GM08714 (cell line): ENCODE results near the gene ALLC.
"Not testable (repeated sequence)": the region's sequence is repeated elsewhere in the genome, so short reads cannot be mapped to it uniquely, and the experiment has no call there.

ENCODE experiments used
- H3K4me3 ChIP-seq: fragments of 200-500 bp; sonication (Bioruptor generic); 2 replicates; pipeline ENCODE4 v1.5.1; 2014; ENCODE audit warnings: mild to moderate bottlenecking, low read length, inconsistent platforms
- ZNF274 ChIP-seq: IDR thresholded peaks from 2 replicates; pipeline ENCODE4 v1.6.1; 2012; ENCODE audit warnings: mild to moderate bottlenecking, low read depth, low read length

ALLC gene

GRCh38 chr2:3657881-3658280 lies at the start of gene ALLC:
Gene ALLC (plus strand): TSS chr2:3658200. CDS start chr2:3671158, 12,958 bp downstream.
- TF ChIP-seq ZNF274, result no peak

DNA sequence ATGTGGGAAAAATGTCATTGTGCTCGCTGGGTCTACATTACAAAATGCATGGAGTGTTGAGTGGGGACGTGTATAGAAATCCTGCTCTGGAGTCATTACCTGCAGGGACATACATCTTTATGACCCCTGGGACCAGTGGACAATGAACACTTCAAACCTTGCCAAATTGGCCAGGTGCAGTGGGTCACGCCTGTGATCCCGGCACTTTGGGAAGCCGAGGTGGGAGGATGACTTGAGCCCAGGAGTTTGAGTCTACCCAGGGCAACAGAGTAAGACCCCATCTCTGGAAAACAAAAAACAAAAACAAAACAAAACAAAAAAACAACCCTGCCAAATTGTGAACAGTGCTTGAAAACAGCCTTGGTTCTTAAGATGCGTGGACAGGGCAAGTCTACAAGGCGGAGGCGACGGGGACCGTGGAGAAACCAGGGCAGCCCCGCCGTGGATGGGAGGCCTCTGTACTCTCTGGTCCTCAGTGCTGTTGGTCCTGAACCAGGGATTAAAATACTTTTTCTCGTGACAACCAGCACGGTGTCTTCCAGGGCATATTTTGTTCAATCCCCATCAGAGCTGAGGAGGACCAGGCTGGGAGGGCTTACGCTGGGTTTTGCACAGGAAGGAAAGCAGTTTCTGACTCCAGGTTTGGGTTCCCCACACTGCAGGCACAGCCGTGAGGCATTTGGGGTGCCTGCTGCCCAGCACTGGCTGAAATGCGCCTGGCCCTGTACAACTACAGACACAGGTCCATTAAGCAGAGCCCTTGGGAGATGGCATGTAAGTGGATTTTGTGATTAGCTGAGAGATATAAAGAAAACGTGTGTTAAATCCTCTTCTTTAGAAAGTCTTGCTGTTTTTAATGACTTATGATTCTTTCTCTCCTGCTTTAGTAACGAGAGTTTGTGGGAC lies 49.4 kb upstream of the ALLC start:
- no peak overlapping the region for H3K4me3 ChIP-seq
- TF ChIP-seq ZNF274, result no peak

More at GRCh38 chr2:3657881-3658280, at the start of gene ALLC:
- H3K4me3 ChIP-seq, result no peak within 1 kb of the TSS

- H3K4me3 ChIP-seq, result not testable (repeated sequence)
These were observed 48.7 kb upstream of the ALLC start for GRCh38 chr2:3609279-3609673.

DNA sequence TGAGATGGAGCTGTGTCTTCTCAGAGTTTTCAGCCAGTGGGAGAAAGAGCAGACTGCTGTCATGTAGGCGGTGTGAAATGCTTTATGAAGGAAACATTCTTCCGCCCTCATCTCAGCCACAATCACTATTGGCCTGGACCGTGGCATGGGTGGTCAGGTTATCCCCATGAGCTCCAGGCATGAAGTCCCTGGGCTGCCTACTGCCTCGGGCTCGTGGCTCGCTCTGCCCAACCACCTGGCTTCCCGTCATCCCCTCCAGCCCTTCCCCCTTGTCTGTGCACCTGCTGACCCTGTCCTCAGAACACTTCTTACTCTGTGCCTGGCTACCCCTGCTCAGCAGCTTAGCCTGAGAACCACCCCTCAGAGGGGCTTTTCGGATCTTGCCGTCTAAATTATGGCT lies 47.6 kb upstream of the ALLC start:
- no peak for TF ChIP-seq ZNF274
- no peak overlapping the region for H3K4me3 ChIP-seq

DNA sequence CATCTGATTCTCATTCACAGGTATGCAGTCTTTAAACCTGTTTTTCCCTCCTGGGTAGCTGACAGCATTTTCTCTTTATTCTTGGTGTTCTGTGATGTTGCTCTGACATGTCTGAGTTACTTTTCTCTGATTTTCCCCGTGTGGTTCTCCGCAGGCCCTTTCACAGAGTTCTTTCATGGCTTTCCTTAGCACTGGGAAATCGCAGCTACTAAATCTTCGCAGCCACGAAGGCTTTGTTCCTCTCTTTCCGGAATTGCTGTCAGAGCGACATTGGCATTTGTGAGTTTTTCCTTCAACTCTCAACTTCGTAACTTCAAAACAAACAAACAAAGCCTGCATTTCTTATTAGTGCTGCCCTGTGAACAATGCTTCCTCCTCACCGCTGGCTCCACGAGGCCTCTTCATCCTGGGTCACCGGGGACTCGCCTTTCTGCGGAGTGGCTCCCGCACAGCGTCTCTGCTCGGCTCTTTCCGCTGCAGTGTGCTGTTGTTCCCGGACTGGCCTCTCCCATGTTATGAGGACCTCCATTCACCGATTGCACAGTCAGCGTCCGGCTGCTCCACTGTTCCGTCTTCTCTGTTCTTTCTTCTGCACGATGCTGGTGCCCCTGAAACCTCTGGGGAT lies 47.0 kb upstream of the ALLC start:
- H3K4me3 ChIP-seq, result no peak overlapping the region
- TF ChIP-seq ZNF274, result no peak

DNA sequence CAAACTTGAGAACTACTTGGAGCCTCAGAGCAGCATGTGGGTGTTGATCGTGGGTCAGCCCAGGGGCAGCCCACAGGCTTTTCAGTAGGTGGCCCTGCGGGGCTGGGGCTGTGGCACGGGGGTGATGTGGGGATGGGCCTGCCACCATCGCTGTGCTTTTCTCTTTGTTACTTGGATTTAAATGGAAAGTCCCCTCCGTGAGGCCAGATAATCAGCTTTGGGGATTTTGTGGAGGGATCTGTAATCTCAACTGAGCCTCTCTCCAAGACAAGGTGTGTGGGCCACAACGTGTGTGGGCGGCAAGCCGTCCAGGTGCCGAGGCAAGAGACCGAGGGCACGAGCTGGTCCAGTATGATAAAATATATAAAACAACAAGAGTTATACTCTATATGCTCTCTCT lies 46.4 kb upstream of the ALLC start:
- no peak for TF ChIP-seq ZNF274

GRCh38 chr2:3612639-3613523 lies 45.1 kb upstream of the ALLC start:
- H3K4me3 ChIP-seq, result no peak overlapping the region
- TF ChIP-seq ZNF274, result no peak

More for the DNA sequence above, 46.4 kb upstream of the ALLC start:
- H3K4me3 ChIP-seq, result no peak overlapping the region

GRCh38 chr2:3613524-3613905 lies 44.5 kb upstream of the ALLC start:
- TF ChIP-seq ZNF274, result no peak
- H3K4me3 ChIP-seq, result no peak overlapping the region

DNA sequence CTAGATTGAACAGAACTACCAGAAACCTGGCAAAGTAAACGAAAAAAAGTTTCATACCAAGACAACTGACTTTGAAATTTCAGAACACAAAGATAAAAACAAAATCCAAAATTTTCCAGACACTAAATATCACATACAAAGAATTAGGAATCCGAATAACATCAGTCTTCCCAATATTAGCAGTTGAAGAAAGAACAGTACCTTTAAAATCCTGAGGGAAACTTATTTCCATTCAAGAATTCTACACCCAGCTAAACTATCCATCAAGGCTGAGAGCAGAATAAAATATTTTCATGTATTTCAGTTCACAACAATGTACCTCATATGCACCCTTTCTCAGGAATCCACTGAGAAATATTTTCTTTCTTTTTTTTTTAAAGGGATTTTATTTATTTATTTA lies 43.3 kb upstream of the ALLC start:
- H3K4me3 ChIP-seq, result not testable (repeated sequence)

- H3K4me3 ChIP-seq, result not testable (repeated sequence)
These were observed 42.3 kb upstream of the ALLC start for GRCh38 chr2:3615541-3616200.

DNA sequence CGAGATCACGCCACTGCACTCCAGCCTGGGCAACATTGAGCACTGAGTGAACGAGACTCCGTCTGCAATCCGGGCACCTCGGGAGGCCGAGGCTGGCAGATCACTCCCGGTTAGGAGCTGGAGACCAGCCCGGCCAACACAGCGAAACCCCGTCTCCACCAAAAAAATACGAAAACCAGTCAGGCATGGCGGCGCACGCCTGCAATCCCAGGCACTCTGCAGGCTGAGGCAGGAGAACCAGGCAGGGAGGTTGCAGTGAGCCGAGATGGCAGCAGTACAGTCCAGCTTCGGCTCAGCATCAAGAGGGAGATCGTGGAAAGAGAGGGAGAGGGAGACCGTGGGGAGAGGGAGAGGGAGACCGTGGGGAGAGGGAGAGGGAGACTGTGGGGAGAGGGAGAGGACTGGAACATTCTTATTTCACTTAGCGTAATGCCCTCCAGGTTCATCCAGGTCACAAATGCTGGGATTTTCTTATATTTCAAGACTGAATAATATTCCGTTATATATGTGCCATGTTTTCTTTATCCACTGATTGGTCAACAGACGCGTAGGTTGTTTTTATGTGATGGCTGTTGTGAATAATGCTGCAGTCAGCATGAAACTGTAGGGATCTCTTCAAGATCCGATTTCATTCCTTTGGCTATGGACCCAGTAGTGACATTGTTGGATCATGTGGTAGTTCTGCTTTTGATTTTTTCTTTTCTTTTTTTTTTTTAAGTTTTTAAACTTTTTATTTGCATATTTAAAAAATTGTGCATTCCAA lies 41.4 kb upstream of the ALLC start:
- H3K4me3 ChIP-seq, result not testable (repeated sequence)

- no peak overlapping the region for H3K4me3 ChIP-seq
- no peak for TF ChIP-seq ZNF274
These were observed 40.7 kb upstream of the ALLC start for GRCh38 chr2:3617198-3617890.

- no peak for TF ChIP-seq ZNF274
- no peak overlapping the region for H3K4me3 ChIP-seq
These were observed 39.6 kb upstream of the ALLC start for GRCh38 chr2:3618367-3618766.

DNA sequence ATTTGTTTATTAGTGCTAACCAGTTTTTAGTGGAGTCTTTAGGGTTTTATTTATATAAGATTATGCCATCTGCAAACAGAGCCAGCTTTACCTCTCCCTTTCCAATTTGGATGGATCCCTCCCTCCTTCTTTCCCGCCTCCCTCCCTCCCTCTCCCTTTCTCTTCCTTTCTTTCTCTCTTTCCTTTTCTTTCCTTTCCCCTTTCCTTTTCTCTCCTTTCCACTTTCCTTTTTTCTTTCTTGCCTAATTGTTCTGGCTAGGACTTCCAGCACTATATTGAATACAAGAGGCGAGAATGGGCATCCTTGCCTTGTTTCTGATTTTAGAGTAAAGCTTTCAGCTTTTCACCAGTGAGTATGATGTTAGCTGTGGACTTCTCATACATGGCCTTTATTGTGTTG lies 39.0 kb upstream of the ALLC start:
- TF ChIP-seq ZNF274, result no peak
- H3K4me3 ChIP-seq, result no peak overlapping the region

DNA sequence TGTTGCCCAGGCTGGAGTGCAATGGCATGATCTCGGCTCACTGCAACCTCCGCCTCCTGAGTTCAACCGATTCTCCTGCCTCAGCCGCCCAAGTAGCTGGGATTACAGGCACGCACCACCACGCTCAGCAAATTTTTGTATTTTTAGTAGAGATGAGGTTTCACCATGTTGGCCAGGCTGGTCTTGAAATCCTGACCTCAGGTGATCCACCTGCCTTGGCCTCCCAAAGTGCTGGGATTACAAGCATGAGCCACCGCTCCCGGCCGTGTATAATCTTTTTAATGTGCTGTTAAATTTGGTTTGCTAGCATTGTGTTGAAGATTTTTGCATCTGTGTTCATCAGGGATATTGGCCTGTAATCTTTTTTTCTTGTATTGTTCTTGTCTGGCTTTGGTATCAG lies 38.3 kb upstream of the ALLC start:
- H3K4me3 ChIP-seq, result not testable (repeated sequence)
